Measurements from ENCODE around the gene CD300A. TPM values are rescaled to one million over a fixed set of nuclear protein-coding genes. Genes with fewer than 3 reads are reported as not detected.

Gene CD300A
- total RNA-seq, 1 donor from 2014 or later, result not detected

- TF ChIP-seq CTCF (conservative IDR thresholded peaks at IDR 0.05; ENCODE audit: low read depth, low read length), result no peak
- no peak overlapping the region for H3K4me3 ChIP-seq (ENCODE audit: low read depth, low read length)
- DNase-seq (ENCODE audit: low read depth), result no peak
Observed at GRCh38 chr17:74460996-74461395, 5.4 kb upstream of the CD300A start.

GRCh38 chr17:74461611-74462010 is 4.8 kb upstream of the CD300A start:
- no peak for TF ChIP-seq CTCF (conservative IDR thresholded peaks at IDR 0.05; ENCODE audit: low read depth, low read length)

GRCh38 chr17:74464730-74465377 is 1.6 kb upstream of the CD300A start:
- H3K4me3 ChIP-seq (ENCODE audit: low read depth, low read length), result no peak overlapping the region
- no peak for TF ChIP-seq CTCF (conservative IDR thresholded peaks at IDR 0.05; ENCODE audit: low read depth, low read length)
- no peak for DNase-seq (ENCODE audit: low read depth)

More at GRCh38 chr17:74461611-74462010, 4.8 kb upstream of the CD300A start:
- no peak overlapping the region for H3K4me3 ChIP-seq (ENCODE audit: low read depth, low read length)
- DNase-seq (ENCODE audit: low read depth), result no peak

- no peak overlapping the region for H3K4me3 ChIP-seq (ENCODE audit: low read depth, low read length)
- TF ChIP-seq CTCF (conservative IDR thresholded peaks at IDR 0.05; ENCODE audit: low read depth, low read length), result no peak
- DNase-seq (ENCODE audit: low read depth), result no peak
Observed at GRCh38 chr17:74465378-74466110, 890 bp upstream of the CD300A start.

GRCh38 chr17:74466828-74467184 is 372 bp downstream of the CD300A start:
- H3K4me3 ChIP-seq (ENCODE audit: low read depth, low read length), result no peak overlapping the region
- no peak for DNase-seq (ENCODE audit: low read depth)
- TF ChIP-seq CTCF (conservative IDR thresholded peaks at IDR 0.05; ENCODE audit: low read depth, low read length), result no peak

GRCh38 chr17:74467221-74467951 is 952 bp downstream of the CD300A start:
- DNase-seq (ENCODE audit: low read depth), result no peak
- TF ChIP-seq CTCF (conservative IDR thresholded peaks at IDR 0.05; ENCODE audit: low read depth, low read length), result no peak
- H3K4me3 ChIP-seq (ENCODE audit: low read depth, low read length), result no peak overlapping the region

All from epithelial cell of proximal tubule (primary cell).